Fibroblast of lung (primary cell): ENCODE results near the gene SGPP2.

ENCODE experiments used
- CTCF ChIP-seq, 2 donors: IDR thresholded peaks in 1 of 2; conservative IDR thresholded peaks in 1 of 2; 1 replicate in 1 of 2; 2 replicates in 1 of 2; pipeline ENCODE4 v1.5.1; 2011 to 2012; ENCODE audit warnings: low read length in 2 of 2, control low read depth in 1 of 2, inconsistent platforms in 1 of 2, low read depth in 1 of 2, mild to moderate bottlenecking in 1 of 2
- EZH2 ChIP-seq: IDR thresholded peaks from 2 replicates; pipeline ENCODE4 v1.5.1; 2012; ENCODE audit warnings: low read length, control low read depth, mild to moderate bottlenecking; ENCODE audit errors: missing control alignments

GRCh38 chr2:222595581-222595980 lies 171.2 kb downstream of the SGPP2 start:
- TF ChIP-seq CTCF (conservative IDR thresholded peaks at IDR 0.05 in 1 of 2, IDR thresholded peaks at IDR 0.05 in 1 of 2; ENCODE audit: low read depth in 1 of 2, low read length in 2 of 2) (no peak), EZH2 (no peak)
